HG02943 (cell line): Measurements from ENCODE around the gene MORC1.
"Not testable (repeated sequence)": the region's sequence is repeated elsewhere in the genome, so short reads cannot be mapped to it uniquely, and the experiment has no call there.

Source experiments
- ATAC-seq: cut with Tn5 transposase; IDR thresholded peaks from one replicate; pipeline ENCODE4 v1.9.1; 2021; ENCODE audit warnings: mild to moderate bottlenecking, low read depth, moderate library complexity; ENCODE audit not compliant: unreplicated experiment

MORC1 gene, protein sequence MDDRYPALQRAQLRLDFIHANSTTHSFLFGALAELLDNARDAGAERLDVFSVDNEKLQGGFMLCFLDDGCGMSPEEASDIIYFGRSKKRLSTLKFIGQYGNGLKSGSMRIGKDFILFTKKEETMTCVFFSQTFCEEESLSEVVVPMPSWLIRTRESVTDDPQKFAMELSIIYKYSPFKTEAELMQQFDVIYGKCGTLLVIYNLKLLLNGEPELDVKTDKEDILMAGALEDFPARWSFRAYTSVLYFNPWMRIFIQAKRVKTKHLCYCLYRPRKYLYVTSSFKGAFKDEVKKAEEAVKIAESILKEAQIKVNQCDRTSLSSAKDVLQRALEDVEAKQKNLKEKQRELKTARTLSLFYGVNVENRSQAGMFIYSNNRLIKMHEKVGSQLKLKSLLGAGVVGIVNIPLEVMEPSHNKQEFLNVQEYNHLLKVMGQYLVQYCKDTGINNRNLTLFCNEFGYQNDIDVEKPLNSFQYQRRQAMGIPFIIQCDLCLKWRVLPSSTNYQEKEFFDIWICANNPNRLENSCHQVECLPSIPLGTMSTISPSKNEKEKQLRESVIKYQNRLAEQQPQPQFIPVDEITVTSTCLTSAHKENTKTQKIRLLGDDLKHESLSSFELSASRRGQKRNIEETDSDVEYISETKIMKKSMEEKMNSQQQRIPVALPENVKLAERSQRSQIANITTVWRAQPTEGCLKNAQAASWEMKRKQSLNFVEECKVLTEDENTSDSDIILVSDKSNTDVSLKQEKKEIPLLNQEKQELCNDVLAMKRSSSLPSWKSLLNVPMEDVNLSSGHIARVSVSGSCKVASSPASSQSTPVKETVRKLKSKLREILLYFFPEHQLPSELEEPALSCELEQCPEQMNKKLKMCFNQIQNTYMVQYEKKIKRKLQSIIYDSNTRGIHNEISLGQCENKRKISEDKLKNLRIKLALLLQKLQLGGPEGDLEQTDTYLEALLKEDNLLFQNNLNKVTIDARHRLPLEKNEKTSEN

DNA sequence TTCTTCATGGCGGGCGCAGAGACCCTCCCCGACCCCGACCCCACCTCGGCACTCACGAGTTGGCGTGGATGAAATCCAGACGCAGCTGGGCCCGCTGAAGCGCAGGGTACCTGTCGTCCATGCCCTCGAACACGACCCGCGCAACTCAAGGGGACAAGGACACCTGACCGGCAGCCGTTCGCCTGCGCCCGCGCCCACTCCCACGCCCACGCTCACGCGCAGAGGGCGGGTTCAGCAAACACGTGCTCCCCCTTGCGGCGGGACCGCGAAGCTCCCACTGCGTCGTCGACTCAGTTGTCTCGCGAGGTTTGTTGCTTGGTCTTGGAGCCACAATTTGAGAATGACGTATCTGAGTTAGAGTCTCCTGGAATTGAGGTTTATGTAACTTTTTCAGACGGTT is at the start of gene MORC1:
TSS of gene MORC1 (minus strand) at position 196 of the 400 bp plus-strand sequence. CDS start at position 121, 75 bp downstream.
- no peak for ATAC-seq

GRCh38 chr3:109165905-109166304 is 48.0 kb upstream of the MORC1 start:
- ATAC-seq = no peak

- no peak for ATAC-seq
Measured at GRCh38 chr3:109161487-109162123, 43.7 kb upstream of the MORC1 start.

GRCh38 chr3:109155828-109156227 is 37.9 kb upstream of the MORC1 start:
- ATAC-seq = no peak

GRCh38 chr3:109154979-109155378 is 37.0 kb upstream of the MORC1 start:
- no peak for ATAC-seq

DNA sequence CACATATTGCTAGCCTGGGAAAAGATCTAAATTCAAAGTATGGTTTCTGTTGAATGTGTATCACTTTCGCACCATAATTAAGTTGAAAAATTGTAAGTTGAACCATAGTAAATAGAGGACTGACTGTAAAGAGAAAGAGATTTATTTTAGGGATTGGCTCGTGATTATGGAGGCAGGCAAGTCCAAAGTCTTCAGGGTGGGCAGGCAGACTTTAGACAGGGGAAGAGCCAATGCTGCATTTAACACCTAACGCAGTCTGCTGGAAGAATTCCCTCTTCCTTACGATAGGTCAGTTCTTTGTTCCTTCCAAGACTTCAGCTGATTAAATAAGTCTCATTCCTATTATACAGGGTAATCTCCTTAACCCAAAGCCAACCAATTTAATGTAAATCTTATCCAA is 34.4 kb upstream of the MORC1 start:
- ATAC-seq = no peak

- ATAC-seq = no peak
Measured at GRCh38 chr3:109149078-109149477, 31.1 kb upstream of the MORC1 start.

DNA sequence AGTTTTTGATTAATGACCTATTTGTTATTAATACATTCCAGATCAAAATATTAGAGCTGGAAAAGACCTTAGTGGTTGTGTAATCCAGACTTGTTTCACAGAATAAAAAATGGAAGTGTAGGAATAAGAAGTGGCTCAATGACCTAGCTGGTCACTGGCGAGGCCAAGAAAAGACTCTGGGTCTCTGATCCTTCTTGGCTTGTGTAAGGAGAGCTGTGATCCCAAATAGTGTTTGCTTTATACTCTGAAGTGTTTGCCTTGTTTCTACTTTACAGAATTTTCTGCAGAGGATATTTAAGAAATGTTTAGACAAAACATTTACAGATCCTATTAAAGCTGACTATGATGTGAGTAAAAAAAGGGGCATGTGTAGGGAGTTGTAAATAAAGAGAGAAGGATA is 25.7 kb upstream of the MORC1 start:
- ATAC-seq = no peak

DNA sequence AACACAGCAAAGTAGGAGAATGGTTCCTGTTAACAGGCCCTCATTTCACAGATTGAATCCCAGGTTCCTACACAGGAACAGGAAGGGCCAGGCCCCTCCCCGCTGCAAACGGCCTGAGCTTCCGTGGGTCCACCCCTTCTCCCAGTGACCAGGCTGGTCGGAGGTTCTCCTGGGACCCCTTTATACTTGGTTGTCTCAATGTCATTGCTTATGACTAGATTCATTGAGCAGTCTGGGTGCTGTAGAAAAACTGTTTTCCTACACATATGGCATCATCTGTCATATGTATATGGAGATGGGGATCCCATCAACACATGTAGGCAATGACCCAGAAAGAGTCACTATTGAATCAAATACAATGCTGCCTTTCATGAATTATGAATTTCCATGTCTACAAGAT is 22.4 kb upstream of the MORC1 start:
- ATAC-seq = no peak

GRCh38 chr3:109137761-109138160 is 19.8 kb upstream of the MORC1 start:
- ATAC-seq = no peak

DNA sequence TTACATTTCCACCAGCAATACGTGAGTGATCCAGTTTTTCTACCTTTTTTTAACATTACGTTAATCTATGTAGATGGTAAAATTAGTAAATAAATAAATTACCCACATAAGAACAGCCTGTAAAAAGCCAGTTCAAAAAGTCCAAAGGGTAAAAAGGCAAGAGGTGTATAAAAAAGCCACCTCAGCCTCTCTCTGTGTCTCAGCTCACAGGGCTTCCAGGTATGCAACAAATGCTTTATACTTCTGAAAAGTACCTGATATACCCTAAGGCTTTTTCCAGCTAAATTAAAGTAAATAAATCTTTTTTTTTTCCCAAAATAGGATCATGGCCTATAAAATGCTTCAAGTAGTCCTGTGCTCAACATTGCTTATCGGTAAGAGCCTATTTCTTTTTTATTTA is 18.6 kb upstream of the MORC1 start, which contains the start of gene C3orf85:
TSS of gene C3orf85 (plus strand) at position 197 of the 400 bp plus-strand sequence. CDS start at position 326, 129 bp downstream.
- no peak for ATAC-seq

DNA sequence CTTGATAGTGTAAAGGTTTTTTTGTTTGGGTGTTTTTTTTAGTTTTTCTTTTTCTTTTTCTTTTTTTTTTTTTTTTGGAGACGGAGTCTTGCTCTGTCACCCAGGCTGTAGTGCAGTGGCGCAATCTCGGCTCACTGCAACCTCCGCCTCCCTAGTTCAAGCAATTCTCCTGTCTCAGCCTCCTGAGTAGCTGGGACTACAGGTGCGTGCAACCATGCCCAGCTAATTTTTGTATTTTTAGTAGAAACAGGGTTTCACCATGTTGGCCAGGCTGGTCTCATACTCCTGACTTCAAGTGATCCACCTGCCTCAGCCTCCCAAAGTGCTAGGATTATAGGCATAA is 15.5 kb upstream of the MORC1 start:
- ATAC-seq = not testable (repeated sequence)

GRCh38 chr3:109132801-109133473 is 15.0 kb upstream of the MORC1 start:
- no peak for ATAC-seq

DNA sequence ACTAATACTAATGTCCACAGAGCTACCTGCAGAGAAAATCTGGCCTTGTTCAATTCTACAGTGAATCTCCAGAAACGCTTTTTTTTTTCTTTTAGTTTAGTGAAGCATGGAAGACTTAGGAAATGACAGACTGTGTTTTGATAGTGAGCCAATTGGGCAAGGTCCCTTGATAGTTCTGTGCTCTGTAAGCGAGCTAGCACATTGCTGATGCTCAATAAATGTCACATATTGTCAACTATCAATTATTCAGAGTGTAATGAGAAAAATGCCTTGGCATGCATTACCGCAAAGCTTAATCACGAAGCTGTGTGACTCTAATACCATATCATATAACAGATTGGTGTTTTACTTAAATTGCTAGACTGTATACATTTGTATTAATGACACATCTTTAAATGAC is 13.3 kb upstream of the MORC1 start:
- no peak for ATAC-seq

GRCh38 chr3:109127553-109127952 is 9.6 kb upstream of the MORC1 start:
- ATAC-seq = no peak

- ATAC-seq = no peak
Measured at GRCh38 chr3:109125902-109126301, 8.0 kb upstream of the MORC1 start.

DNA sequence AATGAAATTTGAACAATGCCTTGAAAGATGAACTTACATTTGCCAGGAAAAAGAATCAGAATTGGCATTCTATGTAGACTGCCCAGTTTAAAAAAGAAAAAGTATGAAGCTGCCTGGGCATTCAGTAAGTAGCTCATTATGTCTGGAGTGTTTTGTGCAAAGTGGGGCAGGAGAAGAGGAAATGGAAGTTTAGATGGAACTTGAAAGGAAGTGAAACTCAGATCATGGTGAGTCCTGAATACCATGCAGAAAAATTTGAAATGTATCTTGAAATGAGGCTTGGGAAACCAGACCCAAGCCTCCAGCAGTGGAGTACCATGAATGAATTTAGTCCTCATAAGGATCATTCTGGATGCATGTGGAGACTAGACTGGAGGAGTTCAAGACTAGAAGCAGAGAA is 4.8 kb upstream of the MORC1 start:
- no peak for ATAC-seq

GRCh38 chr3:109118584-109118983 is 650 bp upstream of the MORC1 start:
- ATAC-seq = no peak

DNA sequence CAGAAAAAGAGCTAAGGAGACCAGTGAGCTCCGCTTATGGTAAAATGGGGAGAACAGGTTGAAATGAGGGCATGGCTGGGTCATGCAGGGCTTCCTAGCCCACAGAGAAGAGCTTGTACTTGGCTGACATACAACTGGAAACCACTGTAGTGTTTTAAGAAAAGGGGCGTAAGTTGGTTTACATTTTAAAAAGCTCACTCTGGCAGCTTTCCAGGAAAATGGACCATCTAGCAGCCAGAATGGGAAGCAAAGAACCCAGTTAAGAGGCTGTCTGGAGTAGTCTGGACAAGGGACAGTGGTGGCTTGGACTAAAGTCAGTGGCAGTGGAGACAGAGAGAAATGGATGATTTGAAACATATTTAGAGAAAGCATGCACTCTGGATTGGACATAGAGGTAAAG is 1.9 kb downstream of the MORC1 start:
- no peak for ATAC-seq

DNA sequence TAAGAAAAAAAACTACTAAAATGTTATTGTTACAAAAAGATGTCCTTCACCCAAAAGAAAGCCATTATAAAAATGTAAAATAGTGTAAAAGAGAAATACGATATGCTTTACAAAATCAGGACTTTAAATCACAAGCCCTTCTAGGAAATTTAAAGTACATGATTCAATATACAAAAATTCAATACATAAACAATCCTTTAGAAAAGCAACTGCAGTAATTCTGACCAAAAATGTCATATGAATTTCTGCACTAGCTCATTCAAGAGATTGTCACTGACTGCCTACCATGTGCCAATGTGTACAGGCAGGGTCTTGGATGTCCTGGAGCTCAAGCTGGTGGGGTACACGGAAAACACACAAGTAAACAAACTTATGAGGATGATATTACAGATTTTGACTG is 2.5 kb downstream of the MORC1 start:
- no peak for ATAC-seq
